Neuronal stem cell (in vitro differentiated cells): ENCODE measurements around the gene RHOG.
"Not testable (repeated sequence)": the region's sequence is repeated elsewhere in the genome, so short reads cannot be mapped to it uniquely, and the experiment has no call there.

Experiments used
- DNase-seq: peaks from one replicate; pipeline ENCODE4 v3.0.0-alpha.2; 2013; ENCODE audit warnings: low spot score
- H2AFZ ChIP-seq: one replicate; pipeline ENCODE4 v1.6.1; 2013; ENCODE audit warnings: mild to moderate bottlenecking, low read length, inconsistent platforms
- H2AK5ac ChIP-seq: 2 replicates; pipeline ENCODE4 v1.6.1; 2013; ENCODE audit warnings: low read depth, mild to moderate bottlenecking, inconsistent platforms, low read length, moderate library complexity, mixed read lengths
- H2BK120ac ChIP-seq: 2 replicates; pipeline ENCODE4 v1.6.1; 2013; ENCODE audit warnings: low read depth, mild to moderate bottlenecking, inconsistent platforms, low read length, moderate library complexity, mixed read lengths
- H2BK12ac ChIP-seq: one replicate; pipeline ENCODE4 v1.6.1; 2013; ENCODE audit warnings: low read length, inconsistent platforms
- H2BK15ac ChIP-seq: 2 replicates; pipeline ENCODE4 v1.6.1; 2013; ENCODE audit warnings: mild to moderate bottlenecking, low read length, inconsistent platforms, mixed read lengths
- H2BK5ac ChIP-seq: one replicate; pipeline ENCODE4 v1.6.1; 2013; ENCODE audit warnings: inconsistent platforms, mild to moderate bottlenecking, low read length, moderate library complexity
- H3K14ac ChIP-seq: one replicate; pipeline ENCODE4 v1.6.1; 2013; ENCODE audit warnings: low read length, inconsistent platforms
- H3K18ac ChIP-seq: 2 replicates; pipeline ENCODE4 v1.6.1; 2013; ENCODE audit warnings: low read length, inconsistent platforms
- H3K23ac ChIP-seq: 2 replicates; pipeline ENCODE4 v1.6.1; 2013; ENCODE audit warnings: low read depth, mild to moderate bottlenecking, mixed read lengths, low read length, inconsistent platforms; ENCODE audit not compliant: poor library complexity
- H3K27ac ChIP-seq: replicated peaks from 3 replicates; pipeline ENCODE4 v1.5.1; 2013; ENCODE audit warnings: low read length, inconsistent platforms
- H3K27me3 ChIP-seq, 3 experiments: 2 replicates each; pipeline ENCODE4 v1.6.1; 2013; ENCODE audit warnings: low read length in 3 of 3, mild to moderate bottlenecking in 2 of 3, inconsistent platforms in 1 of 3, low read depth in 1 of 3, mixed read lengths in 1 of 3, moderate library complexity in 1 of 3; ENCODE audit not compliant: control insufficient read depth in 3 of 3, insufficient read depth in 3 of 3
- H3K36me3 ChIP-seq, 2 donors: replicated peaks in 1 of 2; 2 replicates each; pipeline ENCODE4 v1.6.1; 2013; ENCODE audit warnings: low read length in 2 of 2; ENCODE audit not compliant: control insufficient read depth in 2 of 2, insufficient read depth in 2 of 2
- H3K4ac ChIP-seq: 2 replicates; pipeline ENCODE4 v1.6.1; 2013; ENCODE audit warnings: inconsistent platforms, mild to moderate bottlenecking, low read length, moderate library complexity
- H3K4me1 ChIP-seq, 2 donors: 1 replicate in 1 of 2; 2 replicates in 1 of 2; pipeline ENCODE4 v1.6.1; 2013; ENCODE audit warnings: low read length in 2 of 2, low read depth in 1 of 2; ENCODE audit not compliant: control insufficient read depth in 2 of 2, insufficient read depth in 1 of 2
- H3K4me2 ChIP-seq: one replicate; pipeline ENCODE4 v1.6.1; 2013; ENCODE audit warnings: mild to moderate bottlenecking, low read length, inconsistent platforms; ENCODE audit not compliant: insufficient read depth, poor library complexity, severe bottlenecking
- H3K4me3 ChIP-seq, 2 donors: 2 replicates each; pipeline ENCODE4 v1.5.1; 2013; ENCODE audit warnings: low read length in 2 of 2, mild to moderate bottlenecking in 2 of 2, inconsistent platforms in 1 of 2, moderate library complexity in 1 of 2
- H3K79me1 ChIP-seq: one replicate; pipeline ENCODE4 v1.6.1; 2013; ENCODE audit warnings: low read depth, mild to moderate bottlenecking, inconsistent platforms, low read length, moderate library complexity
- H3K9ac ChIP-seq: one replicate; pipeline ENCODE4 v1.6.1; 2013; ENCODE audit warnings: mild to moderate bottlenecking, low read depth, low read length, inconsistent platforms; ENCODE audit not compliant: poor library complexity
- H3K9me3 ChIP-seq, 2 donors: replicated peaks in 1 of 2; 2 replicates each; pipeline versions ENCODE3 to v1.6.1; 2013; ENCODE audit warnings: low read length in 2 of 2, mild to moderate bottlenecking in 2 of 2, inconsistent platforms in 1 of 2, low read depth in 1 of 2, mixed read lengths in 1 of 2, moderate library complexity in 1 of 2; ENCODE audit not compliant: control insufficient read depth in 2 of 2, insufficient read depth in 1 of 2
- H4K8ac ChIP-seq: one replicate; pipeline ENCODE4 v1.6.1; 2013; ENCODE audit warnings: low read depth, mild to moderate bottlenecking, inconsistent platforms, low read length, moderate library complexity
- H4K91ac ChIP-seq: one replicate; pipeline ENCODE4 v1.6.1; 2013; ENCODE audit warnings: low read length, low read depth, mild to moderate bottlenecking, inconsistent platforms; ENCODE audit not compliant: poor library complexity
- WGBS, 2 donors: extraction: QIAGEN DNeasy Blood & Tissue Kit; methylation state at CpG; one replicate each; pipeline ENCODE4 v1.1.7; 2013; ENCODE audit warnings: missing lambda C conversion rate in 2 of 2, mixed read lengths in 1 of 2; ENCODE audit not compliant: insufficient read length in 2 of 2, insufficient replicate concordance in 1 of 2; ENCODE audit errors: extremely low coverage in 2 of 2; 5-methylcytosine and 5-hydroxymethylcytosine counted together

Gene RHOG

GRCh38 chr11:3795131-3796001 lies 45.4 kb downstream of the RHOG start:
- peaks cover 6 to 10% of the 10 kb centered on the region in 2 donors for H3K4me1 ChIP-seq
- peak overlapping the region in 1 of 2 donors; percentile 99 for H3K4me3 ChIP-seq
- no peak overlapping the region for H2BK12ac ChIP-seq
- peaks cover 6% of the 10 kb centered on the region for H3K79me1 ChIP-seq
- no peak overlapping the region for H2BK15ac ChIP-seq
- no peak overlapping the region for H4K91ac ChIP-seq
- no peak overlapping the region for H3K9ac ChIP-seq
- no peak overlapping the region for H4K8ac ChIP-seq
- H3K27ac ChIP-seq = no peak overlapping the region
- no peak overlapping the region for H2BK5ac ChIP-seq
- H3K4me2 ChIP-seq = no peak overlapping the region
- H3K18ac ChIP-seq = no peak overlapping the region
- no peak overlapping the region for H3K4ac ChIP-seq
- H3K14ac ChIP-seq = no peak overlapping the region
- WGBS, 2 donors = no CpG with 5 or more reads among the region's 8 CpGs
- H2BK120ac ChIP-seq = no peak overlapping the region
- H2AFZ ChIP-seq = no peak overlapping the region
- DNase-seq = no peak
- H3K27me3 ChIP-seq = no peaks in the 10 kb centered on the region
- H3K23ac ChIP-seq = no peak overlapping the region
- peaks cover 7 to 53% of the 10 kb centered on the region in 2 donors for H3K36me3 ChIP-seq
- H2AK5ac ChIP-seq = no peak overlapping the region
- H3K9me3 ChIP-seq = no peaks in the 10 kb centered on the region

- H2AK5ac ChIP-seq, H2BK120ac ChIP-seq, H4K91ac ChIP-seq, H3K4ac ChIP-seq, H3K4me2 ChIP-seq, H3K27me3 ChIP-seq, H3K4me3 ChIP-seq, H3K9ac ChIP-seq, H3K14ac ChIP-seq, H2AFZ ChIP-seq, H3K79me1 ChIP-seq, DNase-seq, H4K8ac ChIP-seq, H2BK12ac ChIP-seq, H2BK15ac ChIP-seq, H2BK5ac ChIP-seq, H3K9me3 ChIP-seq, H3K27ac ChIP-seq, H3K23ac ChIP-seq, H3K18ac ChIP-seq: not testable (repeated sequence)
- H3K4me1 ChIP-seq = peaks cover 6 to 10% of the 10 kb centered on the region in 2 donors
- peaks cover 7 to 63% of the 10 kb centered on the region in 2 donors for H3K36me3 ChIP-seq
- WGBS, 2 donors = no CpG with 5 or more reads among the region's 10 CpGs
Observed at GRCh38 chr11:3794387-3794786, 46.4 kb downstream of the RHOG start.

- Histone ChIP-seq H3K36me3 (peaks cover 2 to 83% of the 10 kb centered on the region in 2 donors), H4K91ac (no peak overlapping the region), H2BK15ac (no peak overlapping the region), H3K4me3 (no peak overlapping the region), H2AK5ac (no peak overlapping the region), H3K14ac (no peak overlapping the region), H4K8ac (no peak overlapping the region), H3K4ac (no peak overlapping the region), H3K4me1 (peaks cover 0 to 3% of the 10 kb centered on the region in 2 donors), H2BK12ac (no peak overlapping the region), H3K4me2 (no peak overlapping the region), H2BK120ac (no peak overlapping the region), H3K79me1 (peaks cover 2% of the 10 kb centered on the region), H3K18ac (no peak overlapping the region), H3K9me3 (no peaks in the 10 kb centered on the region), H3K27me3 (no peaks in the 10 kb centered on the region), H2AFZ (no peak overlapping the region), H2BK5ac (no peak overlapping the region), H3K27ac (no peak overlapping the region), H3K23ac (no peak overlapping the region), H3K9ac (no peak overlapping the region)
- WGBS, 2 donors = no CpG with 5 or more reads among the region's 8 CpGs
- no peak for DNase-seq
Observed at GRCh38 chr11:3786781-3787428, 53.9 kb downstream of the RHOG start.

- DNase-seq = no peak
- no peak overlapping the region for H2BK15ac ChIP-seq
- no peak overlapping the region for H3K18ac ChIP-seq
- no peak overlapping the region for H2AFZ ChIP-seq
- no peak overlapping the region for H2BK120ac ChIP-seq
- no peak overlapping the region for H3K23ac ChIP-seq
- 100% methylated on average over 1 of the region's 4 CpGs; no CpG with 5 or more reads in 1 of the 2 donors for WGBS, 2 donors
- H3K14ac ChIP-seq = no peak overlapping the region
- H3K36me3 ChIP-seq = peaks cover 9 to 85% of the 10 kb centered on the region in 2 donors
- H3K27me3 ChIP-seq = no peaks in the 10 kb centered on the region
- H3K4me2 ChIP-seq = no peak overlapping the region
- no peak overlapping the region for H2BK5ac ChIP-seq
- H4K91ac ChIP-seq = no peak overlapping the region
- peaks cover 2% of the 10 kb centered on the region for H3K79me1 ChIP-seq
- no peak overlapping the region for H3K9ac ChIP-seq
- H2BK12ac ChIP-seq = no peak overlapping the region
- no peak overlapping the region for H3K4me3 ChIP-seq
- no peak overlapping the region for H3K27ac ChIP-seq
- H3K4ac ChIP-seq = no peak overlapping the region
- no peaks in the 10 kb centered on the region for H3K9me3 ChIP-seq
- H4K8ac ChIP-seq = no peak overlapping the region
- H2AK5ac ChIP-seq = no peak overlapping the region
- peaks cover 0 to 3% of the 10 kb centered on the region in 2 donors for H3K4me1 ChIP-seq
Observed at GRCh38 chr11:3783611-3784010, 57.1 kb downstream of the RHOG start.
